HFF-Myc (cell line): ENCODE data around the gene SINHCAF.

ENCODE experiments used
- DNase-seq: peaks from one replicate; pipeline ENCODE4 v3.0.0-alpha.2; 2011; ENCODE audit warnings: low read depth; ENCODE audit errors: extremely low read depth
- H3K4me3 ChIP-seq: replicated peaks from 2 replicates; pipeline ENCODE4 v1.5.1; 2011; ENCODE audit warnings: low read depth, mild to moderate bottlenecking, control low read depth, low read length
- CTCF ChIP-seq: IDR thresholded peaks from 2 replicates; pipeline ENCODE4 v1.5.1; 2012; ENCODE audit warnings: mild to moderate bottlenecking, low read depth, low read length, control low read depth; ENCODE audit errors: missing control alignments

SINHCAF gene

GRCh38 chr12:31234955-31235867 lies 90.7 kb downstream of the SINHCAF start:
- no peak overlapping the region for H3K4me3 ChIP-seq
- no peak for DNase-seq
- TF ChIP-seq CTCF, result peak; percentile 45

- no peak overlapping the region for H3K4me3 ChIP-seq
- DNase-seq, result no peak
- no peak for TF ChIP-seq CTCF
These were observed 91.7 kb downstream of the SINHCAF start for GRCh38 chr12:31234053-31234840.

- no peak for TF ChIP-seq CTCF
- no peak overlapping the region for H3K4me3 ChIP-seq
- DNase-seq, result no peak
These were observed 92.8 kb downstream of the SINHCAF start for GRCh38 chr12:31233061-31233730.

GRCh38 chr12:31232361-31232965 lies 93.5 kb downstream of the SINHCAF start:
- DNase-seq, result no peak
- TF ChIP-seq CTCF, result no peak
- H3K4me3 ChIP-seq, result no peak overlapping the region

GRCh38 chr12:31231611-31232360 lies 94.2 kb downstream of the SINHCAF start:
- no peak for TF ChIP-seq CTCF
- no peak overlapping the region for H3K4me3 ChIP-seq
- no peak for DNase-seq
